ENCODE measurements around the gene IL21R.

DNA sequence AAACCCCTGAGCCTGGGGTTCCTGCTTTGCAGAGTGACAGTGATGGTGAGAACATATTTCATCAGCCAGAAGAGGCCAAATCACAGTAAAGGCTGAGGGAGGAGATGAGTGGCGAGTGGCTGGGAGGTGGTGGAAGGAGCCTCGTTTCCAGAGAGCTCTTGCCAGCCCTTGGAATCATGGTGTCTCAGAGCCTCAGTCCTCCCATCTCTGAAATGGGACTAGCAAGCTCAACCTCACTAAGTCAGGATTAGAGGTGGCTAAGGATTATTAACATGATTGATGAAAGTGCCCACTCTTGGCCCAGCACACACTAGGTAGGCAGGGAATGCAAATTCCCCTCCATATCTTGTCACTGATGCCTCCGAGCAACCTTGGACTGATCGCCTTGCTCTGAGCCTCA, 45.2 kb upstream of the IL21R start:
- TF ChIP-seq, protein P1, sequence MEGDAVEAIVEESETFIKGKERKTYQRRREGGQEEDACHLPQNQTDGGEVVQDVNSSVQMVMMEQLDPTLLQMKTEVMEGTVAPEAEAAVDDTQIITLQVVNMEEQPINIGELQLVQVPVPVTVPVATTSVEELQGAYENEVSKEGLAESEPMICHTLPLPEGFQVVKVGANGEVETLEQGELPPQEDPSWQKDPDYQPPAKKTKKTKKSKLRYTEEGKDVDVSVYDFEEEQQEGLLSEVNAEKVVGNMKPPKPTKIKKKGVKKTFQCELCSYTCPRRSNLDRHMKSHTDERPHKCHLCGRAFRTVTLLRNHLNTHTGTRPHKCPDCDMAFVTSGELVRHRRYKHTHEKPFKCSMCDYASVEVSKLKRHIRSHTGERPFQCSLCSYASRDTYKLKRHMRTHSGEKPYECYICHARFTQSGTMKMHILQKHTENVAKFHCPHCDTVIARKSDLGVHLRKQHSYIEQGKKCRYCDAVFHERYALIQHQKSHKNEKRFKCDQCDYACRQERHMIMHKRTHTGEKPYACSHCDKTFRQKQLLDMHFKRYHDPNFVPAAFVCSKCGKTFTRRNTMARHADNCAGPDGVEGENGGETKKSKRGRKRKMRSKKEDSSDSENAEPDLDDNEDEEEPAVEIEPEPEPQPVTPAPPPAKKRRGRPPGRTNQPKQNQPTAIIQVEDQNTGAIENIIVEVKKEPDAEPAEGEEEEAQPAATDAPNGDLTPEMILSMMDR (conservative IDR thresholded peaks at IDR 0.05) = no peak
- no peak for TF ChIP-seq EZH2 (IDR thresholded peaks at IDR 0.05; ENCODE audit: low read depth)
